NK-92 treated with Interleukin-12 subunit alpha and Interleukin-12 subunit beta, amount 100 ng/mL, for 24 hours (cell line): Measurements from ENCODE around the gene SLC34A1.
"Not testable (repeated sequence)": the region's sequence is repeated elsewhere in the genome, so short reads cannot be mapped to it uniquely, and the experiment has no call there.

ENCODE experiments used
- DNase-seq: peaks from one replicate; lab custom pipeline; 2025; lab: John Stamatoyannopoulos, UW

SLC34A1 gene

DNA sequence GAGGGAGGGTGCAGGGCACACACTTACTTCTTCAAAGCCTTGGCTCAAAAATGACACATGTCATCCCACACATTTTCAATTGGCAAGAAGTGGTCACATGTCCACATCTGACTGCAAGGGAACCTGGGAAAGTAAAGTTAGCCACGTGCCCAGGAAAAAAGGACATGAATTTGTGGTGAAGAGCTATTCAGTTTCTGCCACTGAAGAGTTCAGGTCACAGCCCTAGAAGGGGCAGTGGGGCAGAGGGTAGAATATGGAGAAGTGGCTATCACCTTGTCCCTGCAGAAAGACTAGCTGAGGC, 28.4 kb upstream of the SLC34A1 start:
- no peak for DNase-seq

DNA sequence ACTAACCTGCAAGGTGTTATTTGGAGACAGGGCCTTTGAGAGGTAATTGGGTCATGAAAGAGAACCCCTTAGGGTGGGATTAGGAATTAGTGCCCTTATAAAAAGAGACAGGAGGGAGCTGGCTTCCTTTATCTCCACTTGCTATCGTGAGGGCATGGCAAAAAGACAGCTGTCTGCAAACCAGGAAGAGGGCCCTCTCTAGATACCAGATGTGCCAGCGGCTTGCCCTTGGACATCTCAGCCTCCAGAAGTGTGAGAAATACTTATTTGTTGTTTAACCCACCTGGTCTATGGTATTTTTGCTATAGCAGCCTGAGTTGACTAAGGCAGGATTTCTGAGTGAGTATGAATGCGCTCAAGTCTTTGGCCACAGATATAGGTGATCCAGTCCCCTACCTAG, 27.5 kb upstream of the SLC34A1 start:
- no peak for DNase-seq

GRCh38 chr5:177357146-177357458, 27.1 kb upstream of the SLC34A1 start:
- DNase-seq, result no peak

DNA sequence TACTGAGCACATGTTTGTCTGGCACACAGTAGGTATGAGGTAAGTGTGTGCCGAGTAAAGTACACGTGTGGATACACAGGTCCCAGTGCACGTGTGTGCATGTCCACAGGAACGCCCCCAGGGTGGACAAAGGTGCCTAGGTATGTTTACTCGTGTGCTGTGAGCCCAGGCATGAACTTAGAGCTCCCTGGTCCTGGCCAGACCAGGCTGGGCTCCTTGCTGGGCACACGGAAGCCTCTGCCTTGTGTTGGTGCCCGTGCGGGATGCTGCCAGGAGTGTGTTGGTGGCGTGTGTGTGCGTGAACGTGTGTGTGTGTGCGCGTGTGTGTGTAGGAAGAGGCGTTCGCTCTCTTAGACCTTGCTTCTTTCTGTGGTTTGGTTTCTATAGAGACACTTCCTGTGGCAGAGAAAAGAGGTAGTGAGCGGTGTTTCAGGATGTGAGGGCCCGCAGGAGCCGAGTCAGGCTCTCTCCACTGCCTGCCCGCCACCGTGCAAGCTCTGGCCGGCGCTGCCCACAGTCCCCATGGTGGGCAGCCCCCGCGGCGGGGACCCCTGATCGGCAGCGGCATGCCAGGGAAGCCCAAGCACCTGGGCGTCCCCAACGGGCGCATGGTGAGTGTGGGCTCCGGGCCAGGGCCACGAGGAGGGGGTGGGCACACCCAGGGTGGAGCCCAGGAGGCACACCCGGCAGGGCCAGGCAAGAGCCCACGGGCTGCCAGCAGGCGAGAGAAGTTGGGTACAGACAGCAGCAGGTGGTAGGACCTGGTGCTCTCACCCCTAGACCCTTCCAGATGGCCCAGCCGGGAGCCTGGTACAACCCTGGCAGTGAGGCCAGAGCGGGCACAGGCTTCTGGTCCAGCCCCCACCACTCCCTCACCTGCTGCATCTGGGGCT, 26.5 kb upstream of the SLC34A1 start, which contains the start of gene RGS14:
Gene RGS14, plus strand, starts transcription at position 466 of the 893 bp plus-strand sequence. Its CDS starts 101 bp downstream, at position 567.
- peak; percentile 64 for DNase-seq

DNA sequence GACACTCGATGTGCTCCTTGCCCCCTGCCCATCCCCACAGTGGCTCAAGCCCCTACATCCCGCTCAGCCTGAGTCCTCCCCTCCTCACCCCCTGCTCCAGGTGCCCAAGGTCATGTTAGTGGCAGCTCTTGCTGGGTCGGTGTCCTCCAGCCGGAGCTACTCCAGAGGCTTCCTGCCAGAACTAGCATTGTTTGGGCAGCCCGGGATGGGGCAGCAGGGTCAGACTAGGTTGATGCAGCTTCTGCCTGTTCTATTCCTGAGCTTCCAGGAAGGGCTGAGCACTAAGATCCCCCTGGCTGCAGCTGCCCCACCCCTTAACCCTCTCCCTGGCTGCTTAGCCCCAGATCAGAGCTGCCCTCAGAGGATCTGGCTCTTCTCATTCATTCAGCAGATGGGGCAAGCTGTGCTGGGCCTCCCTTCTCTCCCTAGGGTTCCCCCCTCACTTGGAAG, 25.8 kb upstream of the SLC34A1 start:
- no peak for DNase-seq

GRCh38 chr5:177359451-177359851, 24.8 kb upstream of the SLC34A1 start:
- no peak for DNase-seq

- DNase-seq, result no peak
These were observed 24.4 kb upstream of the SLC34A1 start for GRCh38 chr5:177359860-177360259.

- DNase-seq, result not testable (repeated sequence)
These were observed 23.5 kb upstream of the SLC34A1 start for GRCh38 chr5:177360740-177361139.

DNA sequence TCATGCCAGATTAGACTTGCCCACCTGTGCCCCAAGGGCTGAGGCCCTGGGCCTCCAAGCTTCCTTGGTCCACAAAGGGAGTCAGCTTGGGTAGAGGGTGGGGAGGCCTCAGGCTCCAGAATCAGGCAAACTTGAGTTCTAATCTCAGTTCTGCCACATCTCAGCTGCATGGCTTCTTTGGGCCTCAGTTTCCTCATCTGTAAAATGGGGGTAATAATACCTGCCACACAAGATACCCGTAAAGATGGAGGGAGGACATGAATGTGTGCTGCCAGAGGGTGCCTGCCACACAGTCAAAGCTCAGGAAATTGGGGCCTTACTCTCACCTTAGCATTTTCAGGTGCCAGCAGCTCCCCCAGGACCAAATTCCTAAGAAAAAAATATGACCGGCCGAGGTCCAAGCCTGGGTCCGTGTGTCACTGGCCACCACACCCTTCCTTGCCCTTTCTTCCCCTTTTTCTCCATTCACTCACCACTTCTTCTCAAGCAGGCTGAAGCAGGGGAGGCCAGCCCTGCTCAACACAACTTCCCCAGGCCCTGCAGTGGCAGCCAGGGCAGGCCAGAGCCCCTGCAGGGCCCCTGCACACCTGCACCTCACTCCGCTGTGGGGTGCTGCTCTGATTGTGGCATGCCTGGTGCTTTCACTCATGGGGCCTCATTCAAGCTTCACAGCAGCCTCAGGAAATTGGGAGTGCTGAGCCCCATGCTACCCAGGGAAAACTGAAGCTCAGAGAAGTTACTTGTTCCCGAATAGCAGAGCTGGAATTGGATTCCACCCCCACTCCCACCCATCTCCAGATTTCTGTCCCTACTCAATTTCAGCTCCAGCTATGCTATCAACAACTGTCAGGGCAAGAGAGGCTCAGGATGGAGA, 22.6 kb upstream of the SLC34A1 start:
- DNase-seq, result no peak

DNA sequence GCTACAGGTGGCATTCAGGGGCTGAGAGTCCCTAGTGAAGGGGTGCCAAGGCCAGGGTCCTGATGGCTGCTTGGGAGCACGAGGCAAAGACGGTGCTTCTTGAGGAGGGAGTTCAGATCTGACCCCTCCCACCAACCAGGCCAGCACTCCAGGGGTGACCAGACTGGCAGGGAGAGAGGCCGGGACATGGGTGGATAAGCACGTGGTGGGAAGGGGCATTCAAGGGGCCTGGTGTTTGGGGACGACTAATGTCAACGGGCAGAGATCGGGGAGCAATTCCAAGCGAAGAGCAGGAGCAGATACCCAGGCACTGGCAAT, 22.0 kb upstream of the SLC34A1 start:
- no peak for DNase-seq

GRCh38 chr5:177362610-177363507, 21.4 kb upstream of the SLC34A1 start:
- DNase-seq, result no peak

DNA sequence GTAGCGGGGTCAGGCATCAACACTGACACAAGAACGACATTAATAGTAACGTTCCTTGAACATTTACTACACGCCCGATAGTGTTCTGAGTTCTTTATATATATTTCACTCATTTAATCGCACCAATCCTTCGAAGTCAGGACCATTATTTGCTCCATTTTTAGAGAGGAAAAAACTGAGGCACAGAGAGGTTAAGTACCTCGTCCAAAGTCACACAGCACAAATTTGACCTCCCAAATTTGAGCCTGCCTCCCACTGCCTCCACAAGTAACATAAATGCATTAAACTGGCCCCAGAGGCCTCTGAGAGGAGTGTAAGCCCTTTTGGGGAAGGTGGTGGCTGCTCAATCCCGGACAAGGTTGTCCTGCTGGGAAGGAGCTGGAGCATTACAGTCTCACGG, 20.7 kb upstream of the SLC34A1 start:
- DNase-seq, result no peak

DNA sequence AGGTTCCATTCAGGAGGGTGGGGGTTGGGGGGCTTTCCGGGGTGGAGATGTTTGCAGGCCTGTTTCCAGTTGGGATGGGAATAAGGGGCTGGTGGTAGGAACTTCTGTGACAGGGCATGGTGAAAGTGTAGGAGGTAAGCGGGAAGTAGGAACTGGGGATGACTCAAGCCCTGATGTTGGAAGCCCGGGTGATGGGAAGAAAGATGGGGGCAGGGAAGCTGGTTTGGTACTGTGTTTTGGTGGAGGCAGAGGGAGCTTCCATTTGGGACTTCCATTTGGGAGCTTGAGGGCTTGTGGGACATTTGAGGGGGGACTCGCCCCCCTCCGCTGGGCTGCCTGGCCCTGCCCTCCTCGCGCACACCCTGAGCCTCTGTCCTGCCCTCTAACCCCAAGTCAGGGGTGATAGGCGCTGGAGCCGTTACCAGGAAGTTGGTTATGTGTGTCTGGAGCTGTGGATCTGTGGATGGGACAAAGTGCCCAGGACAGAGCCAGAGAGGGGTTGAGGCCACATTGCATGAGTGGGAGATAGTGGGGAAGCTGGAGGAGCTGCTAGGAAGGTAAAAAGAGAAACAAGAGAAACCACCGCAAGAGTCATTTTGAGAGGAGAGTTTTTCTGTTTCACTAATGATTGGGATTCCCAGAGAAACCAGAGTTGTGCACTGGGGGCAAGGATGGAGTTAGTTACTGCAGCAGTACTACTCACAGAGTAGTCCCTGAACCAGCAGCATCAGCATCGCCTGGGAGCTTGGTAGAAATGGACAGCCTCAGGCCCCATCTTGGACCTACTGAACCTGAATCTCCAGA, 19.9 kb upstream of the SLC34A1 start:
- no peak for DNase-seq

GRCh38 chr5:177365845-177366527, 18.2 kb upstream of the SLC34A1 start:
- DNase-seq, result no peak

DNA sequence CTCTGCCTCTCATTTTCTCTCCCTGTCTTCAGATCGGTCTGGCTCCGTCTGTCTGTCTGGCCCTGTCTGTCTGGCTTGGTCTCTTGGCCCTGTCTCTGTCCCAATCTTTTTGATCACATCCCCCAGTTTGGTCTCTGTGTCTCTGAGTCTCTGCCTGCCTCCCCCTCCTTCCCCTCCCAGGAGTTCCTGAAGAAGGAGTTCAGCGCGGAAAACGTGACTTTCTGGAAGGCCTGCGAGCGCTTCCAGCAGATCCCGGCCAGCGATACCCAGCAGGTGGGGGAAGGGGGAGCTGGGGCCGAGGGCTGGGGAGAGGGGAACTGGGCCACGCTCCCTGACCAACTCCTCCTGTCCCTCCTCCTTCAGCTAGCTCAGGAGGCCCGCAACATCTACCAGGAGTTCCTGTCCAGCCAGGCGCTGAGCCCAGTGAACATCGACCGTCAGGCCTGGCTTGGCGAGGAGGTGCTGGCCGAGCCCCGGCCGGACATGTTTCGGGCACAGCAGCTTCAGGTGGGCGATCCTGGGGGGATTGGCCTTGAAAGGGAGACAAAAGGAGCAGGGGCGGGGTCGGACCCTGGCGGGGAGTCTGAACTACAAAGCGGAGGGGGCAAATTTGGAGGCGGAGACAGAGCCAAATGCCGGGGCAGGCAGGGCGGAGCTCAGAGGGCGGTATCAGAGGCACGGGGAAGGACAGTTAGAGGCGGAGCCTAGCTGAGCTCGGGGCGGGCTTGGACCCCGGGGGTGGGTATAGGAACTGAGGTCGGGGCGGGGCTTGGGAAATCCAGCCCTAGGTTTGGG, 17.5 kb upstream of the SLC34A1 start:
- DNase-seq, result no peak

DNA sequence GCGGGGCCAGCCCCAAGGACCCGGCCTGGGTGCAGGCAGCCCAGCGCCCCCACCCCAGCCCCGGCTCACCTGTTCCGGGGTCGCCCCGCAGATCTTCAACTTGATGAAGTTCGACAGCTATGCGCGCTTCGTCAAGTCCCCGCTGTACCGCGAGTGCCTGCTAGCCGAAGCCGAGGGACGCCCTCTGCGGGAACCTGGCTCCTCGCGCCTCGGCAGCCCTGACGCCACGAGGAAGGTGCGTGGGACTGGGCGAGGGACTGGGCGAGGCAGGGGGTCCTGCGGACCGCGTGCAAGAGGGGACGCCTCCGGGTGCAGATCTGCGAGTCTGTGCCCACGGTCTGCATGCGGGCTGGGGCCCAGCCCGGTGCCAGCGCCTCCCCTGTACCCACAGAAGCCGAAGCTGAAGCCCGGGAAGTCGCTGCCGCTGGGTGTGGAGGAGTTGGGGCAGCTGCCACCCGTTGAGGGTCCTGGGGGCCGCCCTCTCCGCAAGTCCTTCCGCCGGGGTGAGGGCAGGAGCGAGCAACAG, 16.8 kb upstream of the SLC34A1 start:
- no peak for DNase-seq

DNA sequence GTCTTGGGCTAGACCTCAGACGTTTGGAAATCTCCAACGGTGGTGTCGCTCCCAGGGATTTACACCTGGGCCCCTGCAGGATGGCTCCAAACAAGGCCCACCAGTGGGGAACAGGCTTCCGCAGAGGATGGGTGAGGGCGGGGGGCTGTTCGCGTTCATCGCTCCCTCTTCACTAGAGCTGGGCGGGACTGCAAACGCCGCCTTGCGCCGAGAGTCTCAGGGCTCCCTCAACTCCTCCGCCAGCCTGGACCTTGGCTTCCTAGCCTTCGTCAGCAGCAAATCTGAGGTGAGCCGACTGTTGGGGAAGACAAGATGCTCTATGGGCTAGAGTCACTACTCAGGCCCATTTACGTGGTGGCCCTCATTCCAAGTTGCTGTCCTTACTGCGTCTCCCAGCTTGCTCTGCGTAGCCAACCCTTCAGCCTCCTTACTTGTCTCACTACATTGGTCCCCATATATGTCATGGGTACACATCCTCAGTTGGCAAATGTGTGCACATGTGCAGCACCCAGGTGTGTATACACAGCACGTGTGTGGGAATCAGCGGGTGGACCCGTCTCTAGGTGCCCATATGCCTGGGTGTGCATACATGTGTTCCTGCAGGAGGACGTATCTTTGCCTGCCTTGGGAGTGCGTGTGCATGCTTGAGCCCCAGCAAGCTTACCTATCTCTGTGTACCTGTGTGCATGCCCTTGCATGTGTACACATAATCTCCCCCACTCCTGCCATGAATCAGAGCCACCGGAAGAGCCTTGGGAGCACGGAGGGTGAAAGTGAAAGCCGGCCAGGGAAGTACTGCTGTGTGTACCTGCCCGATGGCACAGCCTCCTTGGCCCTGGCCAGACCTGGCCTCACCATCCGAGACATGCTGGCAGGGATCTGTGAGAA, 16.0 kb upstream of the SLC34A1 start:
- no peak for DNase-seq

- DNase-seq, result no peak
These were observed 15.2 kb upstream of the SLC34A1 start for GRCh38 chr5:177368869-177369644.
